Gastroesophageal sphincter (tissue), 3 donors: ENCODE measurements around the gene GLP2R.

Source experiments
- CTCF ChIP-seq, 4 experiments: fragments of 200-600 bp in 2 of 4; fragments of 450-650 bp in 2 of 4; sonication (generic) in 1 of 4; IDR thresholded peaks; one replicate each; pipeline ENCODE4 v1.5.1; 2017 to 2019; ENCODE audit warnings: antibody characterized with exemption in 4 of 4, mild to moderate bottlenecking in 2 of 4, moderate library complexity in 2 of 4
- POLR2A ChIP-seq, 2 donors: fragments of 450-650 bp; IDR thresholded peaks; one replicate each; pipeline ENCODE4 v1.6.1; 2017; ENCODE audit warnings: antibody characterized with exemption in 2 of 2, mild to moderate bottlenecking in 2 of 2, moderate library complexity in 1 of 2

GRCh38 chr17:9811537-9811936, 14.2 kb upstream of the GLP2R start:
- TF ChIP-seq POLR2A (IDR thresholded peaks at IDR 0.05) (no peak), CTCF (IDR thresholded peaks at IDR 0.05) (no peak)
